Activated naive CD8-positive, alpha-beta T cell treated with anti-CD3 and anti-CD28 coated beads, Interleukin-2, amount 10 ng/mL, durations not matched to agents 7 days and 5 days (primary cell): ENCODE data around the gene ARHGAP30. TPM values are rescaled to one million over a fixed set of nuclear protein-coding genes. Genes with fewer than 3 reads are reported as not detected.
"Not testable (repeated sequence)": the region's sequence is repeated elsewhere in the genome, so short reads cannot be mapped to it uniquely, and the experiment has no call there.

Source experiments
- ATAC-seq: fragments of 150-1000 bp; cut with Tn5 transposase; one replicate; pipeline ENCODE4 v1.10.0; 2021; ENCODE audit warnings: low read depth, moderate library complexity
- POLR2A ChIA-PET: fragments of 350-600 bp; sonication (Branson Sonifier 250); formaldehyde crosslinking; loops from one replicate; lab custom pipeline; 2021; ENCODE audit warnings: antibody characterized with exemption; lab: Charles Lee
- DNase-seq: peaks from one replicate; pipeline ENCODE4 v3.0.0; 2021
- H3K27ac Mint-ChIP-seq: one replicate; pipeline ENCODE4 v1.8.0; 2022; ENCODE audit warnings: mild to moderate bottlenecking, mixed read lengths
- H3K27me3 Mint-ChIP-seq: one replicate; pipeline ENCODE4 v1.8.0; 2022; ENCODE audit warnings: mild to moderate bottlenecking, moderate library complexity, mixed read lengths
- H3K36me3 Mint-ChIP-seq: one replicate; pipeline ENCODE4 v1.8.0; 2021; ENCODE audit warnings: mild to moderate bottlenecking, mixed read lengths
- H3K4me1 Mint-ChIP-seq: one replicate; pipeline ENCODE4 v1.8.0; 2021; ENCODE audit warnings: mixed read lengths
- H3K4me3 Mint-ChIP-seq: one replicate; pipeline ENCODE4 v1.8.0; 2022; ENCODE audit warnings: mild to moderate bottlenecking, moderate library complexity, mixed read lengths
- H3K9me3 Mint-ChIP-seq: one replicate; pipeline ENCODE4 v1.8.0; 2021; ENCODE audit warnings: mixed read lengths
- total RNA-seq, 2 experiments: library from RNA; stranded (reverse); gene quantifications; one replicate each; pipeline ENCODE4 v1.2.3, GENCODE V29; 2021

ARHGAP30 gene
- total RNA-seq, 2 experiments from 2014 or later, result 260 to 273 TPM

DNA sequence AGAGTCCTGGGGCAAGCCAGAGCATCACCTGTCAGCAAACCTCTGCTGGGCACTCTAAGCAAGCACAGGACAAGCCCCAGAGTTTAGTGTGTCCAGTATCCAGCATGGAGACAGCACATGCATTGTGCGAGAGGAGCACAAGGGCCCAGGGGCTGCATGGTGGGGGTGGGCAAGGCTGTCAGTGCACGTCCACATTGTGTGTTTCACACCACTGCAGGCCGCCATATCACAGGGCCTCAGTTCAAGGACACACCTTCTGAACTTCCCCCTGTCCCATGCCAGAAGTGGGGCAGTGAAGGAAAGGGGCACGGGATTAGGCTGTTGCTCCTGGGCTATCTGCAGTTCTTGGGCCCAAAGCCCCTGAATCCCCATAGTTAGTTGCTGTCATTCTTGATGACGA is 30.1 kb downstream of the ARHGAP30 start:
- H3K36me3 Mint-ChIP-seq, result peaks cover 26% of the 10 kb centered on the region
- peak overlapping the region; percentile 73 for H3K4me3 Mint-ChIP-seq
- H3K27me3 Mint-ChIP-seq, result no peaks in the 10 kb centered on the region
- H3K27ac Mint-ChIP-seq, result peak overlapping the region; percentile 80
- peaks cover 36% of the 10 kb centered on the region for H3K4me1 Mint-ChIP-seq
- DNase-seq, result peak; percentile 35
- POLR2A ChIA-PET, result interaction anchor here (0.7 to 3.6 kb wide), 7 partner anchors 18 to 393 kb away, joined by 5 to 35 read pairs (median 9); partner anchors contain the start of genes ARHGAP30, F11R, NIT1 and PFDN2
- no peak for ATAC-seq
- no peaks in the 10 kb centered on the region for H3K9me3 Mint-ChIP-seq

DNA sequence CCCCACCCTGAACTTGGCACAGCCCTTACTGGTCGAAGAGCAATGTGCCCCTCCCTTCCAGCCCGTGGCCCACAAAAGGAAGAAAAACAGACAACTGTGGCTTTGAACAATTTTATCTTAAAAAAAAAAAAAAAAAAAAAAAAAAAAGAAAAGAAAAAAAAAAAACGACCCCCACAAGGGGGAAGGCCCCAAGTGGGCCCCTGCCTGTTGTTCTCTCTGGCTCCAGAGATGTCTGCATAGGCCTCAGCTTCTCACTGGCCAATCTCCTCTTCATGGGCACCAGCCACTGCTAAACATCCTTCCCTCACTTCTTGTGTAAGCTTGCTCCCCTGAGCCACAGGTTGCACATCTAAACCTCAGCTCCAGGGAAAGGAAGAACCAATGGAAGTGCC is 30.5 kb downstream of the ARHGAP30 start:
- no peaks in the 10 kb centered on the region for H3K9me3 Mint-ChIP-seq
- H3K27ac Mint-ChIP-seq, result peak overlapping the region; percentile 90
- H3K4me1 Mint-ChIP-seq, result peaks cover 34% of the 10 kb centered on the region
- ATAC-seq (no peak), DNase-seq (no peak)
- POLR2A ChIA-PET, result interaction anchor here (0.6 to 3.6 kb wide), 13 partner anchors 8 to 393 kb away, joined by 3 to 35 read pairs (median 6); partner anchors contain the start of genes ARHGAP30, DEDD, F11R and NIT1
- peak overlapping the region; percentile 93 for H3K4me3 Mint-ChIP-seq
- H3K36me3 Mint-ChIP-seq, result peaks cover 26% of the 10 kb centered on the region
- no peaks in the 10 kb centered on the region for H3K27me3 Mint-ChIP-seq

DNA sequence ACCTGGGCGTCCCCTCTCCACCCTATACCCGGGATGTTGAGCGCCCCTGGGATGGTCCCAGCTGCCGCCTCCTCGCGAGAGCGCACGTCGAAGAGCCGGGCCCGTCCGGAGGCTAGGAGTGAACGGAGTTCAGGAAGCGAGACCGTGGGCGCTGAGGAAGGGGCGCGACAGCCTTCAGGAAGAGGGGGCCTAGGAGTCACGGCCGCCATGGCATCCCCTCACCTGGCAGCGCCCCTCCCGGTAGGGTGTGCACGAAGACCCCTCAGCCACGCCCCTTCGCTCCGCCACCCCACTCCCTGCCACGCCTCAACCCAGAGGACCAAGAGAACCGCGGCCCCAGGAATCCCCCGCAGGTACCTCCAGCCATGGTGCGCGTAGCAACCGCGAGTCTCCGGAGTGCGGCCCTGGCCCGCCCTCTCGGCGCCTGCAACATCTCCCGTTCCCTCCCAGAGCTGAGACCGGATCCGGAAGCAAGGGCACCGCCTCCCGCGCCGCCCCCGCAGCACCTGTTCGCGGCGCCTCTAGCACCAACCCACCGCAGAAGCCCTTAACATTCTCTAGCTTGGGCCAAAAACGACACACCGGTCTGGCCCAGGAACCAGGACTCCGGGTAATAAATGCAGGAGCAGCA is 31.1 kb downstream of the ARHGAP30 start, which contains the start of gene TSTD1:
TSTD1 (minus strand) TSS at position 442 of the 631 bp plus-strand sequence; CDS start at position 367, 75 bp downstream.
- Mint-ChIP-seq H3K9me3 (no peaks in the 10 kb centered on the region), H3K4me3 (peak within 1 kb of the TSS; percentile 93), H3K27ac (peak within 1 kb of the TSS; percentile 90), H3K27me3 (no peaks in the 10 kb centered on the region), H3K4me1 (peaks cover 32% of the 10 kb centered on the region), H3K36me3 (peaks cover 26% of the 10 kb centered on the region)
- ATAC-seq (peak; percentile 88), DNase-seq (peak; percentile 88)
- POLR2A ChIA-PET, result interaction anchor here (0.6 to 3.6 kb wide), 12 partner anchors 9 to 331 kb away, joined by 3 to 35 read pairs (median 5); partner anchors contain the start of genes ARHGAP30, DEDD, F11R and NIT1

DNA sequence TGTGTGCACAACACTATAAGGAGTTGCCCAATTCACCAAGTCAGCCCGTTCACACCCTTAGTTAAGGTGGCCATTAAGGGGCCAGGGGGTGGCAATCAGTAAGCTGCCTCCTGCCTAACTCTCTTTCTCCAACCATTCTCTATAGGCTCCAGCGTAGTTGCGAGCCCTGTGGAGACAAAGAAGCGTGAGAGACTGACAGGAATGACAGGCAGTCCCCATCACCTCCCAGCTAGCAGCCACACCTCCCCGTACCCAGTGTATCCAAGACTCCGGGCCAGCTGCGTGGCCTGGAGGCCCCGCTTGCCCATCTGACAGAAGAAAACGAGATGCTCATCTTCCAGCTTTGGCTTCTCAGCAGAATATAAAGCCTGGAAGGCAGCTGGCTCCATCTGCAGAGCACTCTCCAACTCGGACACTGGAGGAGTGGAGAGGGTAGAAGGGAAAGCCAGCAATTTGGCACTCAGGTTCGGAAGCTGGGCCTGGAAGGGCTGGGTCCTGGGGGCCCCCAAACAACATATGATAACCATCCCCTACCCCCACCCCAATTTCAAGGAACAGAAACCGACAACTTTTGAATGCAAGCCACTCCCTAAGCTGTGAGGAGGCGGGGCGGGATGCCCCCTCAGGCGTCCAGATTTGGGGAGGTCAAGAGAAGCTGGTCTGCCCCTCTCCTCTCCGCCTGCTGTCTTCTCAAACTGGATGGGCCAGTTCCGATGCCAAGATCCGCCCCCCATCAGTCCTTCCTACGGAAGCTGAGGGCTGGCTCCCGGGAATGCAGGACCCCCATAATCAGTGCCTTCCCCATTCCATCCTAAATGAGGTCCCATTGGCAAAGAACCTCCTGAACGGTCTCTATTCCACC is 31.8 kb downstream of the ARHGAP30 start:
- Mint-ChIP-seq H3K36me3 (peaks cover 25% of the 10 kb centered on the region), H3K27me3 (no peaks in the 10 kb centered on the region), H3K4me3 (peak overlapping the region; percentile 93), H3K9me3 (no peaks in the 10 kb centered on the region), H3K27ac (peak overlapping the region; percentile 90), H3K4me1 (peaks cover 32% of the 10 kb centered on the region)
- ATAC-seq, result no peak
- POLR2A ChIA-PET, result interaction anchor here (0.6 to 3.6 kb wide), 11 partner anchors 9 to 330 kb away, joined by 3 to 35 read pairs (median 5); partner anchors contain the start of genes ARHGAP30, F11R, NIT1 and PFDN2
- DNase-seq, result no peak

DNA sequence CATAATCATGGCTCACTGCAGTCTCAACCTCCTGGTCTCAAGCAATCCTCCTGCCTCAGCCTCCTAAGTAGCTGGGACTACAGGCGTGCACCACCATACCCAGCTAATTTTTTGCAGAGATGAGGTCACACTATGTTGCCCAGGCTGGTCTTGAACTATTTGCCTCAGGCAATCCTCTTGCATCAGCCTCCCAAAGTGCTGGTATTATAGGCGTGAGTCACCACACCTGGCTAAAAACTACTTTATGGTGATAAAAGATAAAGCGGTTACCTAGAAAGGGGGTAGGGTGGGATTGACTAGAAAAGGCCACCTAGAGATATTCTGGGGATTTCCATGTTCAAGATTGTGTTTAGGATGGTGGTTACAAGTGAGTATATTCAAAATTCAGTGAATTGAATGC is 35.9 kb downstream of the ARHGAP30 start:
- H3K9me3 Mint-ChIP-seq, result no peaks in the 10 kb centered on the region
- H3K36me3 Mint-ChIP-seq, result peaks cover 7% of the 10 kb centered on the region
- no peaks in the 10 kb centered on the region for H3K27me3 Mint-ChIP-seq
- no peak overlapping the region for H3K27ac Mint-ChIP-seq
- no peak overlapping the region for H3K4me3 Mint-ChIP-seq
- peaks cover 20% of the 10 kb centered on the region for H3K4me1 Mint-ChIP-seq
- POLR2A ChIA-PET, result interaction anchor here (0.5 to 1.6 kb wide), 4 partner anchors 12 to 74 kb away, joined by 3 to 7 read pairs (median 3); partner anchors contain the start of gene USF1
- ATAC-seq (no peak), DNase-seq (no peak)

DNA sequence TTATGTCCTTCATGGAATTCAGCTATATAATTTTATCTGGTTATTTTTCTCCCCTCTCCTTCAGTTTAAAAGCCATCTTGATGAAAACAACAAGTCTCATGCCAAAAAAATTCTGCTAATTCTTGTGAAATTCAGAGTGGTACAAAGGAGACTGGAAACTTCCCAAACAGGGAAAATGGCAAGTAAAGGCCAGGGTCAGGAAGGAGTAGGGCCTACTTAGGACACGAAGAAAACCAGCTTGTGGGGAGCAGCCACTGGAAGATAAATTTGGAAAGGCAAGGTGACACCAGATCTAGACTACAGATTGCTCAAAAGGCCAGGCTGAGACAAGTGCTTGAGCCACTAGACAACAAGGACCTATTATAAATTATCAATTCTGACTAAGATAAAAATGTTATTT is 37.3 kb downstream of the ARHGAP30 start:
- Mint-ChIP-seq H3K27ac (no peak overlapping the region), H3K4me1 (peaks cover 14% of the 10 kb centered on the region)
- POLR2A ChIA-PET, result interaction anchor here (1.5 to 1.6 kb wide), 2 partner anchors 13 to 19 kb away, joined by 3 to 7 read pairs; partner anchors contain the start of gene USF1

DNA sequence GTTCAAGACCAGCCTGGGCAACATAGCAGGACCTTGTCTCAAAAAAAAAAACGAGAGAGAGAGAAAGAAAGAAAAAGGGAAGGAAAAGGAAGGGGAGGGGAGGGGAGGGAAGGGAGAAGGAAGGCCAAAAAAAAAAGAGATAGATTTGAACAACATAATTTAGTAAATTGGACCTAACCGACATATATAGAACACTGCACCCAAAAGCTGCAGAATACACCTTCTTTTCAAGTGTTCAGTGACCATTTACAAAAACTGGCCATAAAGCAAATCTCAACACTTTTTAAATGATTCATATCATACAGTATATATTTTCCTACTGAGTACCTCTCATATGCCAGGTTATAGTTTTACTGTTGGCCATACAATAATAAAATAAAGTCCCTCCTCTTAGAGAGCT is 37.8 kb downstream of the ARHGAP30 start:
- no peak for ATAC-seq
- Mint-ChIP-seq H3K27me3 (no peaks in the 10 kb centered on the region), H3K27ac (no peak overlapping the region), H3K36me3 (peaks cover 7% of the 10 kb centered on the region), H3K4me1 (peaks cover 9% of the 10 kb centered on the region), H3K4me3 (no peak overlapping the region), H3K9me3 (no peaks in the 10 kb centered on the region)
- no peak for DNase-seq
- POLR2A ChIA-PET, result no interaction called here

More for the DNA sequence above, 37.3 kb downstream of the ARHGAP30 start:
- no peaks in the 10 kb centered on the region for H3K9me3 Mint-ChIP-seq
- ATAC-seq (no peak), DNase-seq (no peak)
- H3K4me3 Mint-ChIP-seq, result no peak overlapping the region
- no peaks in the 10 kb centered on the region for H3K27me3 Mint-ChIP-seq
- peaks cover 10% of the 10 kb centered on the region for H3K36me3 Mint-ChIP-seq

DNA sequence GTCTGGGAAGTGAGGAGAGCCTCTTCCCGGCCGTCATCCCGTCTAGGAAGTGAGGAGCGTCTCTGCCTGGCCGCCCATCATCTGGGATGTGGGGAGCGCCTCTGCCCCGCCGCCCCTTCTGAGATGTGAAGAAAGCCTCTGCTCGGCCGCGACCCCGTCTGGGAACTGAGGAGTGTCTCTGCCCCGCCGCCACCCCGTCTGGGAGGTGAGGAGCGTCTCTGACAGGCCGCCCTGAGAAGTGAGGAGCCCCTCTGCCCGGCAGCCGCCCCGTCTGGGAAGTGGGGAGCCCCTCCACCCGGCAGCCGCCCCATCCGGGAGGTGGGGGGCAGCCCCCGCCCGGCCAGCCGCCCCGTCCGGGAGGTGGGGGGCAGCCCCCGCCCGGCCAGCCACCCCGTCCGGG is 40.2 kb downstream of the ARHGAP30 start:
- H3K27ac Mint-ChIP-seq, POLR2A ChIA-PET, H3K9me3 Mint-ChIP-seq: not testable (repeated sequence)

DNA sequence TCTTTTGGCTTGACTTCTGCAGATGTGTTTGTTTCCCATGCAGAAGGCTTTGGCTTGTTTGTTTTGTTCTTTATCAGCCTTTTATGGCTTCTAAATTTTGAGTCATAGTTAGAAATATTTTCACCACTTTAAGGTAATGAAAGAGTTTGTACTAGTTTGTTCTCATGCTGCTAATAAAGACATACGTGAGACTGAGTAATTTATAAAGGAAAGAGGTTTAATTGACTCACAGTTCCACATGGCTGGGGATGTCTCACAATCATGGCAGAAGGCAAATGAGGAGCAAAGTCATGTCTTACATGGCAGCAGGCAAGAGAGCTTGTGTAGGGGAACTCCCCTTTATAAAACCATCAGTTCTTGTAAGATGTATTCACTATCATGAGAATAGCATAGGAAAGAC is 42.7 kb downstream of the ARHGAP30 start:
- not testable (repeated sequence) for ATAC-seq, H3K4me3 Mint-ChIP-seq, H3K27ac Mint-ChIP-seq, DNase-seq, H3K36me3 Mint-ChIP-seq, H3K4me1 Mint-ChIP-seq, H3K9me3 Mint-ChIP-seq, H3K27me3 Mint-ChIP-seq
- POLR2A ChIA-PET, result interaction anchor here (0.6 kb wide), 1 partner anchor 10 kb away, joined by 3 read pairs; no protein-coding TSS in a partner anchor

More for the DNA sequence above, 40.2 kb downstream of the ARHGAP30 start:
- H3K36me3 Mint-ChIP-seq, H3K27me3 Mint-ChIP-seq, DNase-seq, H3K4me1 Mint-ChIP-seq, ATAC-seq, H3K4me3 Mint-ChIP-seq: not testable (repeated sequence)

DNA sequence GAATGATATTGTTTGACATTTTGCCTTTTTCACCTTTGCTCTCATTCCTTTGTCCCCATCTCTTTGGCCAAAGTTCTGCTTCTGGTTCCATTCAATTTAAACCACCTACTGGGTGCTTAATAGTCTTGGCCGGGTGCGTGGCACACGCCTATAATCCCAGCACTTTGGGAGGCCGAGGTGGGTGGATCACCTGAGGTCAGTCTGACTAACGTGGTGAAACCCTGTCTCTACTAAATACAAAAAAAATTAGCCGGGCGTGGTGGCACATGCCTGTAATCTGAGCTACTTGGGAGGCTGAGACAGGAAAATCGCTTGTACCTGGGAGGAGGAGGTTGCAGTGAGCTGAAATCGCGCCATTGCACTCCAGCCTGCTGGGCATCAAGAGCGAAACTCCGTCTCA is 47.3 kb downstream of the ARHGAP30 start:
- POLR2A ChIA-PET, result interaction anchor here (1.1 to 2.6 kb wide), 2 partner anchors 11 to 15 kb away, joined by 3 to 31 read pairs; partner anchors contain the start of gene TSTD1
- not testable (repeated sequence) for H3K4me3 Mint-ChIP-seq, DNase-seq, H3K9me3 Mint-ChIP-seq, H3K27ac Mint-ChIP-seq, H3K36me3 Mint-ChIP-seq, H3K27me3 Mint-ChIP-seq, ATAC-seq
- peaks cover 27% of the 10 kb centered on the region for H3K4me1 Mint-ChIP-seq

DNA sequence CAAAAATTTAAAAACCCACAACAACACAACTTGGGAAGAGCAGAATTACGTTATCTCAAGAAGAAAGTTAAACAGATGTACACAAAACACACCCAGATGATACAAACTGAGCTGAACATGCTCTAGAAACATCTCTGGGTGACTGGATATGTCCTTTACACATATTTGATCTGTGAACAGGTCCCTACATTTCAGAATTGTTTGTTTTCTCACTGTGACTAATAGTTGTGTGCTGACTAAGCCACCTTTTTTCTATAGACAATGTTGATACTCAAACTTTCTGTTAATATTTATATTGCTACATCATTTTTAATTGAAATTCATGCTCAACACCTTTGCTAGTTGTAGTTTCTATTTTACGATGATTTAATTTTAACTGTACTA is 47.7 kb downstream of the ARHGAP30 start:
- H3K27ac Mint-ChIP-seq, result peak overlapping the region; percentile 79
- H3K36me3 Mint-ChIP-seq, result peaks cover 7% of the 10 kb centered on the region
- H3K27me3 Mint-ChIP-seq, result no peaks in the 10 kb centered on the region
- peak overlapping the region; percentile 97 for H3K4me3 Mint-ChIP-seq
- ATAC-seq, result no peak
- peaks cover 27% of the 10 kb centered on the region for H3K4me1 Mint-ChIP-seq
- H3K9me3 Mint-ChIP-seq, result no peaks in the 10 kb centered on the region
- no peak for DNase-seq
- POLR2A ChIA-PET, result interaction anchor here (1.1 to 2.6 kb wide), 5 partner anchors 11 to 24 kb away, joined by 3 to 32 read pairs (median 4); partner anchors contain the start of genes TSTD1 and USF1

DNA sequence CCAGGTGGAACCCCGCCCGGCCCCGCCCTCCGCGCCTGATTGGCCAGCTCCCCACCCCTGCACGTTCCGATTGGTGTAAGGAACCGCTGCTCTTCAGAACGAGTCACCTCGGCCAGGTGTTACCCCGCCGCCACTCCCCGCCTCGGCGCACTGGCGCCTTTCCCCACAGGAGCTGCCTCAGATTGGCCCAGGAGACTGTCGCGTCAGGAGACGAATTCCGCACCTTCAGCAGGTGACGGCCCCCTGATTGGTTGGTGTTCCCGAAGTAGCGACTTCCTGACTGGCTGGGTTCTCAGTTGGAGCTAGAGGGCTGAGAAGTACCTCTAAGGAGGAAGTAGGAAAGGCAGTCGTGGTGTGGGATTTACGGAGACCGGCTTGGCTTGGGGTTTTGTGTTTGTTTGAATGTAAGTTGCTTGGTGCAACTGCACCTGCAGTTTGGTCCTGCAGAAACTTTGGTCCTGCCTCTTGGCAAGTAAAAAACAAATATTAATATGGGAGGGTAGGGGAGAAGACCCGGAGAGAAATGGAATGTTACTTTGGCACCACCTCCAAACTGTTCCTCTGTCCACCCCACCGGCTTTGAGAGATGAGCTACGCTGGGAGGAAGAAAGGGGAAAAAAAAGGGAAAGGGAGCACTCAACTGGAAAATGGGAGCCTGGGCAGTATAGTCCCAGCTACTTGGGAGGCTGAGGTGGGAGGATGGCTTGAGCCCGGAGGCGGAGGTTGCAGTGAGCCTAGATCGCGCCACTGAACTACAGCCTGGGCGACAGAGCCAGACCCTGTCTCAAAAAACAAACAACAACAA is 48.3 kb downstream of the ARHGAP30 start:
- Mint-ChIP-seq H3K27me3 (no peaks in the 10 kb centered on the region), H3K4me1 (peaks cover 29% of the 10 kb centered on the region), H3K27ac (peak overlapping the region; percentile 79), H3K4me3 (peak overlapping the region; percentile 97), H3K9me3 (no peaks in the 10 kb centered on the region), H3K36me3 (peaks cover 7% of the 10 kb centered on the region)
- POLR2A ChIA-PET, result interaction anchor here (0.9 to 2.6 kb wide), 13 partner anchors 11 to 245 kb away, joined by 3 to 32 read pairs (median 4); partner anchors contain the start of genes ARHGAP30, DEDD, KLHDC9 and NIT1
- DNase-seq (peak; percentile 84), ATAC-seq (peak; percentile 95)
